Nephron (organoid): Measurements from ENCODE around the gene RHOD.
A peak's percentile ranks its signal among the peaks of the same experiment; 100 is the strongest.

Experiments
- H3K27ac Mint-ChIP-seq, 3 experiments: 2 replicates each; pipeline ENCODE4 v1.8.0; 2020; ENCODE audit warnings: mixed read lengths in 3 of 3, mild to moderate bottlenecking in 2 of 3, moderate library complexity in 1 of 3
- H3K27me3 Mint-ChIP-seq: 2 replicates; pipeline ENCODE4 v1.8.0; 2021; ENCODE audit warnings: low read depth, mild to moderate bottlenecking, moderate library complexity, mixed read lengths
- H3K36me3 Mint-ChIP-seq: 2 replicates; pipeline ENCODE4 v1.8.0; 2020; ENCODE audit warnings: low read depth, mixed read lengths
- H3K4me1 Mint-ChIP-seq: 2 replicates; pipeline ENCODE4 v1.8.0; 2020; ENCODE audit warnings: mixed read lengths
- H3K4me3 Mint-ChIP-seq, 3 experiments: 2 replicates each; pipeline ENCODE4 v1.8.0; 2020; ENCODE audit warnings: mild to moderate bottlenecking in 3 of 3, mixed read lengths in 3 of 3, moderate library complexity in 2 of 3
- H3K9me3 Mint-ChIP-seq: 2 replicates; pipeline ENCODE4 v1.8.0; 2020; ENCODE audit warnings: mixed read lengths
- TF ChIP-seq, protein P1 (sequence below), 3 experiments: fragments of 200-600 bp; sonication (generic); IDR thresholded peaks; one replicate each; pipeline ENCODE4 v1.5.0; 2021; ENCODE audit warnings: antibody characterized with exemption in 3 of 3; ENCODE audit not compliant: unreplicated experiment in 3 of 3

The RHOD gene

GRCh38 chr11:67023957-67024353 lies 32.7 kb upstream of the RHOD start:
- TF ChIP-seq, protein P1, sequence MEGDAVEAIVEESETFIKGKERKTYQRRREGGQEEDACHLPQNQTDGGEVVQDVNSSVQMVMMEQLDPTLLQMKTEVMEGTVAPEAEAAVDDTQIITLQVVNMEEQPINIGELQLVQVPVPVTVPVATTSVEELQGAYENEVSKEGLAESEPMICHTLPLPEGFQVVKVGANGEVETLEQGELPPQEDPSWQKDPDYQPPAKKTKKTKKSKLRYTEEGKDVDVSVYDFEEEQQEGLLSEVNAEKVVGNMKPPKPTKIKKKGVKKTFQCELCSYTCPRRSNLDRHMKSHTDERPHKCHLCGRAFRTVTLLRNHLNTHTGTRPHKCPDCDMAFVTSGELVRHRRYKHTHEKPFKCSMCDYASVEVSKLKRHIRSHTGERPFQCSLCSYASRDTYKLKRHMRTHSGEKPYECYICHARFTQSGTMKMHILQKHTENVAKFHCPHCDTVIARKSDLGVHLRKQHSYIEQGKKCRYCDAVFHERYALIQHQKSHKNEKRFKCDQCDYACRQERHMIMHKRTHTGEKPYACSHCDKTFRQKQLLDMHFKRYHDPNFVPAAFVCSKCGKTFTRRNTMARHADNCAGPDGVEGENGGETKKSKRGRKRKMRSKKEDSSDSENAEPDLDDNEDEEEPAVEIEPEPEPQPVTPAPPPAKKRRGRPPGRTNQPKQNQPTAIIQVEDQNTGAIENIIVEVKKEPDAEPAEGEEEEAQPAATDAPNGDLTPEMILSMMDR (IDR thresholded peaks at IDR 0.05; ENCODE audit: unreplicated experiment in 3 of 3): no peak
- peaks cover 67% of the 10 kb centered on the region for H3K27me3 Mint-ChIP-seq
- no peak overlapping the region for H3K27ac Mint-ChIP-seq

DNA sequence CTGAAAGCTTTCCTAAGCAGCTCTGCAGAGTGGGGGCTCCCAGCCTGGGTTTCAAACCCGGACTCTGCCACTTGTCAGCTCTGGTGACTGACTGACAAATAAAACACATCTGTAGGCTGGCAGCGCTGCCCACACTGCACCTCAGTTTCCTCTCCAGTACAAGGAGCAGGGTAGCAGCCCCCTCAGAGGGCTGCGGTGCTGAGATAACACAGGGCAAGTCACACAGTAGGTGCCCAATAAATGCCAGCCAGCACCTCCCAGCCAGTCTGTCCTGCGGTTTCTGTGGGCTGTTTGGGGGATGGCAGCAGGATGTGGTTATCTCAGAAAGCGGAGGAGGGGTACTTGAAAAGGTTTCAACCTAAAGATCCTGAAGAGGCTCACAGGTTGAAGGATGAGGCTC lies 32.2 kb upstream of the RHOD start:
- TF ChIP-seq, protein P1 (IDR thresholded peaks at IDR 0.05; ENCODE audit: unreplicated experiment in 3 of 3): no peak
- H3K36me3 Mint-ChIP-seq: no peaks in the 10 kb centered on the region
- peak overlapping the region; percentile 42 to 52 (median 48) for H3K4me3 Mint-ChIP-seq
- H3K27ac Mint-ChIP-seq: no peak overlapping the region
- no peaks in the 10 kb centered on the region for H3K9me3 Mint-ChIP-seq
- peaks cover 67% of the 10 kb centered on the region for H3K27me3 Mint-ChIP-seq
- H3K4me1 Mint-ChIP-seq: peaks cover 7% of the 10 kb centered on the region

More at GRCh38 chr11:67023957-67024353, 32.7 kb upstream of the RHOD start:
- peaks cover 7% of the 10 kb centered on the region for H3K4me1 Mint-ChIP-seq
- H3K36me3 Mint-ChIP-seq: no peaks in the 10 kb centered on the region
- peak overlapping the region; percentile 70 to 81 (median 80) for H3K4me3 Mint-ChIP-seq
- no peaks in the 10 kb centered on the region for H3K9me3 Mint-ChIP-seq

DNA sequence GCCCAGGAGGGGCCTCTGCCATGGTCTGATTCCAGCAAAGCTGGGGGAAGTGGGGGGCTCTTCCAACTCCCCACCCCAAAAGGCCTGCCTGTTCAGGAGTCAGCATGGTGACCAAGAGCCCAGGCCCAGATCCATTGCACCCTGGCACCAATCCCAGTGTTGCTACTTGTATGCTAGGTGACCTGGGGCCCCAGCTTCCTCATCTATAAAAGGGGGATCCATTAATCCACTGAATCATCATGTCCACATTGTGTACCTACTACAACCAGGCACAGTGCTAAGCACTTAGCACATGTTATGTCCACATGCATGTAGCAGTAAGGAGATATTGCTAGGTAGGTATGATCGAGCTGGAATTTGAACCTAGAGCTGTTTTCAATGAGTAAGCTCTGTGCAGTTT lies 31.7 kb upstream of the RHOD start:
- Mint-ChIP-seq H3K4me1 (peaks cover 7% of the 10 kb centered on the region), H3K27me3 (peaks cover 67% of the 10 kb centered on the region), H3K36me3 (no peaks in the 10 kb centered on the region), H3K9me3 (no peaks in the 10 kb centered on the region), H3K4me3 (no peak overlapping the region), H3K27ac (no peak overlapping the region)
- TF ChIP-seq, protein P1 (IDR thresholded peaks at IDR 0.05; ENCODE audit: unreplicated experiment in 3 of 3): no peak

DNA sequence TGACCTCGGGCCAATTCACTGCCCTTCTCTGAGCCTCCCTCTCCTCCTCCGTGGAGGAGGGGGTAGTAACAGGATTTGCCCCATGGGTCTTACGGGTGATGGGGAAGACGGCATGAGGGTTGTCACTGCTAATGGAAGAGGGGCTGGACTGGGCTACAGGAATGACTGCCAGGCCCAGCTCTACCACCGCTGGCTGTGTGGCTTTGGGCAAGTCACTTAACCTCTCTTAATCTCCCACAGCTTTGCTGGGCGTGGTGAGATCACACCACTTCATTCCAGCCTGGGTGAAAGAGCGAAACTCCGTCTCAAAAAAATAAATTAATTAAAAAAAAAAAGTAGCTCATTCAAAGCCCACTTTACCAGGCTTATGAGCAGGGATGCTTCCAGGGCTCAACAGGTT lies 30.9 kb upstream of the RHOD start:
- Mint-ChIP-seq H3K27me3 (peaks cover 67% of the 10 kb centered on the region), H3K4me1 (peaks cover 7% of the 10 kb centered on the region), H3K4me3 (no peak overlapping the region), H3K27ac (no peak overlapping the region), H3K9me3 (no peaks in the 10 kb centered on the region), H3K36me3 (no peaks in the 10 kb centered on the region)
- TF ChIP-seq, protein P1 (IDR thresholded peaks at IDR 0.05; ENCODE audit: unreplicated experiment in 3 of 3): no peak

- H3K36me3 Mint-ChIP-seq: no peaks in the 10 kb centered on the region
- TF ChIP-seq, protein P1 (IDR thresholded peaks at IDR 0.05; ENCODE audit: unreplicated experiment in 3 of 3): no peak
- peaks cover 8% of the 10 kb centered on the region for H3K4me1 Mint-ChIP-seq
- H3K27ac Mint-ChIP-seq: no peak overlapping the region
- H3K9me3 Mint-ChIP-seq: no peaks in the 10 kb centered on the region
- no peak overlapping the region for H3K4me3 Mint-ChIP-seq
- peaks cover 61% of the 10 kb centered on the region for H3K27me3 Mint-ChIP-seq
Observed at GRCh38 chr11:67026941-67027340, 29.7 kb upstream of the RHOD start.

GRCh38 chr11:67027483-67027930 lies 29.1 kb upstream of the RHOD start:
- H3K36me3 Mint-ChIP-seq: no peaks in the 10 kb centered on the region

More at GRCh38 chr11:67027483-67027930, 29.1 kb upstream of the RHOD start:
- TF ChIP-seq, protein P1 (IDR thresholded peaks at IDR 0.05; ENCODE audit: unreplicated experiment in 3 of 3): no peak
- Mint-ChIP-seq H3K27ac (no peak overlapping the region), H3K4me1 (peaks cover 7% of the 10 kb centered on the region), H3K9me3 (no peaks in the 10 kb centered on the region), H3K4me3 (no peak overlapping the region), H3K27me3 (peaks cover 55% of the 10 kb centered on the region)
